Measurements from ENCODE around the gene SERPINB7.

The SERPINB7 gene

GRCh38 chr18:63799189-63799588 lies 24.0 kb downstream of the SERPINB7 start:
- no peaks in the 10 kb centered on the region for H3K9me3 Mint-ChIP-seq
- DNase-seq: no peak
- no peak for TF ChIP-seq CTCF (IDR thresholded peaks at IDR 0.05)
- no peak overlapping the region for H3K4me3 Mint-ChIP-seq
- H3K27ac Mint-ChIP-seq: no peak overlapping the region
- no peaks in the 10 kb centered on the region for H3K36me3 Mint-ChIP-seq (ENCODE audit: low read depth)
- no peaks in the 10 kb centered on the region for H3K27me3 Mint-ChIP-seq (ENCODE audit: low read depth, poor library complexity)
- no peaks in the 10 kb centered on the region for H3K4me1 Mint-ChIP-seq

- DNase-seq: no peak
- no peaks in the 10 kb centered on the region for H3K9me3 Mint-ChIP-seq
- H3K27me3 Mint-ChIP-seq (ENCODE audit: low read depth, poor library complexity): no peaks in the 10 kb centered on the region
- TF ChIP-seq CTCF (IDR thresholded peaks at IDR 0.05): no peak
- no peaks in the 10 kb centered on the region for H3K4me1 Mint-ChIP-seq
- no peak overlapping the region for H3K27ac Mint-ChIP-seq
- no peaks in the 10 kb centered on the region for H3K36me3 Mint-ChIP-seq (ENCODE audit: low read depth)
- no peak overlapping the region for H3K4me3 Mint-ChIP-seq
Measured at GRCh38 chr18:63801343-63801742, 26.1 kb downstream of the SERPINB7 start.

GRCh38 chr18:63808125-63808524 lies 32.9 kb downstream of the SERPINB7 start:
- H3K9me3 Mint-ChIP-seq: no peaks in the 10 kb centered on the region
- TF ChIP-seq CTCF (IDR thresholded peaks at IDR 0.05): no peak
- H3K4me1 Mint-ChIP-seq: no peaks in the 10 kb centered on the region
- H3K36me3 Mint-ChIP-seq (ENCODE audit: low read depth): no peaks in the 10 kb centered on the region
- H3K27me3 Mint-ChIP-seq (ENCODE audit: low read depth, poor library complexity): no peaks in the 10 kb centered on the region
- no peak overlapping the region for H3K4me3 Mint-ChIP-seq
- H3K27ac Mint-ChIP-seq: no peak overlapping the region
- no peak for DNase-seq

- TF ChIP-seq CTCF (IDR thresholded peaks at IDR 0.05): no peak
- Mint-ChIP-seq H3K36me3 (ENCODE audit: low read depth) (no peaks in the 10 kb centered on the region), H3K9me3 (peaks cover 30% of the 10 kb centered on the region), H3K4me3 (no peak overlapping the region), H3K4me1 (no peaks in the 10 kb centered on the region), H3K27me3 (ENCODE audit: low read depth, poor library complexity) (peaks cover 3% of the 10 kb centered on the region), H3K27ac (no peak overlapping the region)
- no peak for DNase-seq
Measured at GRCh38 chr18:63817441-63818051, 42.3 kb downstream of the SERPINB7 start.

GRCh38 chr18:63818212-63818611 lies 43.0 kb downstream of the SERPINB7 start:
- Mint-ChIP-seq H3K36me3 (ENCODE audit: low read depth) (no peaks in the 10 kb centered on the region), H3K27ac (no peak overlapping the region), H3K4me1 (no peaks in the 10 kb centered on the region), H3K27me3 (ENCODE audit: low read depth, poor library complexity) (peaks cover 3% of the 10 kb centered on the region), H3K4me3 (no peak overlapping the region), H3K9me3 (peaks cover 30% of the 10 kb centered on the region)
- DNase-seq: no peak
- TF ChIP-seq CTCF (IDR thresholded peaks at IDR 0.05): no peak

GRCh38 chr18:63819786-63820185 lies 44.6 kb downstream of the SERPINB7 start:
- peaks cover 30% of the 10 kb centered on the region for H3K9me3 Mint-ChIP-seq

More at GRCh38 chr18:63819786-63820185, 44.6 kb downstream of the SERPINB7 start:
- no peak for DNase-seq
- H3K4me3 Mint-ChIP-seq: no peak overlapping the region
- no peaks in the 10 kb centered on the region for H3K27me3 Mint-ChIP-seq (ENCODE audit: low read depth, poor library complexity)
- TF ChIP-seq CTCF (IDR thresholded peaks at IDR 0.05): no peak
- H3K27ac Mint-ChIP-seq: no peak overlapping the region
- no peaks in the 10 kb centered on the region for H3K4me1 Mint-ChIP-seq
- no peaks in the 10 kb centered on the region for H3K36me3 Mint-ChIP-seq (ENCODE audit: low read depth)

Measured in nephron progenitor cell (in vitro differentiated cells).